IMR-90 (cell line): ENCODE measurements around the gene TMEM50B. TPM values are rescaled to one million over a fixed set of nuclear protein-coding genes. Genes with fewer than 3 reads are reported as not detected.

ENCODE experiments used
- ATAC-seq: fragments of 200-7000 bp; cut with Tn5 transposase; 2 replicates; pipeline ENCODE4 v1.9.1; 2020; ENCODE audit warnings: low read depth, mild to moderate bottlenecking, moderate library complexity
- BruUV-seq: library from RNA; stranded (reverse); fragments of 400-500 nt; replicated peaks from 2 replicates; lab custom pipeline; 2021; lab: Mats Ljungman, UMichigan
- CTCF ChIA-PET: fragments of 300-600 bp; formaldehyde crosslinking; extraction: SDS; loops from one replicate; lab custom pipeline; 2021; ENCODE audit warnings: antibody characterized with exemption; lab: Yijun Ruan, JAX
- POLR2A ChIA-PET: fragments of 300-600 bp; sonication (Branson Sonifier 250); formaldehyde crosslinking; loops from one replicate; lab custom pipeline; 2022; ENCODE audit warnings: antibody characterized with exemption; ENCODE audit not compliant: unreplicated experiment; lab: Charles Lee
- DNase-seq: peaks from one replicate; pipeline ENCODE4 v3.0.0; 2013
- H2AFZ ChIP-seq: replicated peaks from 2 replicates; pipeline ENCODE3; 2013; ENCODE audit warnings: low read length, mild to moderate bottlenecking; ENCODE audit not compliant: poor library complexity
- H2AK5ac ChIP-seq: 2 replicates; pipeline ENCODE4 v1.6.1; 2013; ENCODE audit warnings: low read depth, low read length, inconsistent platforms
- H2AK9ac ChIP-seq: replicated peaks from 2 replicates; pipeline ENCODE3; 2013; ENCODE audit warnings: mild to moderate bottlenecking, low read depth, low read length, moderate library complexity; ENCODE audit not compliant: poor library complexity
- H2BK120ac ChIP-seq: 2 replicates; pipeline ENCODE4 v1.6.1; 2013; ENCODE audit warnings: low read depth, low read length, inconsistent platforms
- H2BK15ac ChIP-seq: 3 replicates; pipeline ENCODE4 v1.6.1; 2013; ENCODE audit warnings: low read depth, low read length, inconsistent platforms
- H2BK20ac ChIP-seq: 2 replicates; pipeline ENCODE4 v1.6.1; 2013; ENCODE audit warnings: low read depth, mild to moderate bottlenecking, inconsistent platforms, low read length, moderate library complexity
- H2BK5ac ChIP-seq: 2 replicates; pipeline ENCODE4 v1.6.1; 2013; ENCODE audit warnings: mild to moderate bottlenecking, low read depth, low read length, inconsistent platforms; ENCODE audit not compliant: poor library complexity, severe bottlenecking
- H3K14ac ChIP-seq: replicated peaks from 2 replicates; pipeline ENCODE4 v1.6.1; 2013; ENCODE audit warnings: low read depth, low read length, inconsistent platforms
- H3K18ac ChIP-seq: 2 replicates; pipeline ENCODE4 v1.6.1; 2013; ENCODE audit warnings: low read depth, low read length, control low read depth
- H3K23ac ChIP-seq: 2 replicates; pipeline ENCODE4 v1.6.1; 2013; ENCODE audit warnings: low read depth, low read length, inconsistent platforms
- H3K27ac ChIP-seq: 2 replicates; pipeline ENCODE4 v1.5.1; 2013; ENCODE audit warnings: mild to moderate bottlenecking, control low read depth, low read length; ENCODE audit not compliant: insufficient read depth
- H3K27me3 ChIP-seq: 2 replicates; pipeline ENCODE4 v1.6.1; 2013; ENCODE audit warnings: low read length; ENCODE audit not compliant: control insufficient read depth, insufficient read depth
- H3K36me3 ChIP-seq: 2 replicates; pipeline ENCODE4 v1.6.1; 2013; ENCODE audit warnings: low read length, mixed read lengths; ENCODE audit not compliant: control insufficient read depth, insufficient read depth
- H3K4ac ChIP-seq: 2 replicates; pipeline ENCODE4 v1.6.1; 2013; ENCODE audit warnings: low read depth, low read length, inconsistent platforms
- H3K4me1 ChIP-seq: 2 replicates; pipeline ENCODE4 v1.6.1; 2013; ENCODE audit warnings: low read length, mixed read lengths; ENCODE audit not compliant: control insufficient read depth, insufficient read depth
- H3K4me2 ChIP-seq: 2 replicates; pipeline ENCODE4 v1.6.1; 2013; ENCODE audit warnings: low read depth, mild to moderate bottlenecking, control low read depth, low read length, moderate library complexity
- H3K4me3 ChIP-seq: 2 replicates; pipeline ENCODE4 v1.5.1; 2013; ENCODE audit warnings: low read depth, mild to moderate bottlenecking, control low read depth, low read length, moderate library complexity; ENCODE audit not compliant: insufficient read depth
- H3K56ac ChIP-seq: 2 replicates; pipeline ENCODE4 v1.6.1; 2013; ENCODE audit warnings: low read length, inconsistent platforms; ENCODE audit not compliant: insufficient read depth; ENCODE audit errors: extremely low read depth
- H3K79me1 ChIP-seq, 2 experiments: 2 replicates each; pipeline ENCODE4 v1.6.1; 2013; ENCODE audit warnings: low read length in 2 of 2, inconsistent platforms in 1 of 2, low read depth in 1 of 2
- H3K9ac ChIP-seq: 2 replicates; pipeline ENCODE4 v1.6.1; 2013; ENCODE audit warnings: low read depth, low read length, control low read depth
- H3K9me1 ChIP-seq: 2 replicates; pipeline ENCODE4 v1.6.1; 2013; ENCODE audit warnings: low read length, inconsistent platforms; ENCODE audit not compliant: insufficient read depth
- H3K9me3 ChIP-seq: 2 replicates; pipeline ENCODE4 v1.6.1; 2013; ENCODE audit warnings: low read length; ENCODE audit not compliant: control insufficient read depth, insufficient read depth
- H4K20me1 ChIP-seq: 2 replicates; pipeline ENCODE4 v1.6.1; 2013; ENCODE audit warnings: low read length, inconsistent platforms; ENCODE audit not compliant: insufficient read depth
- H4K5ac ChIP-seq: 2 replicates; pipeline ENCODE4 v1.6.1; 2013; ENCODE audit warnings: mild to moderate bottlenecking, low read depth, low read length, control low read depth
- H4K8ac ChIP-seq, 2 experiments: 2 replicates each; pipeline ENCODE4 v1.6.1; 2013; ENCODE audit warnings: low read depth in 2 of 2, low read length in 2 of 2, control low read depth in 1 of 2, inconsistent platforms in 1 of 2
- H4K91ac ChIP-seq: 2 replicates; pipeline ENCODE4 v1.6.1; 2013; ENCODE audit warnings: low read depth, low read length, inconsistent platforms; ENCODE audit not compliant: insufficient read depth
- CTCF ChIP-seq: conservative IDR thresholded peaks from 2 replicates; pipeline ENCODE4 v1.5.1; 2012; ENCODE audit warnings: mild to moderate bottlenecking, low read depth, low read length, improper control_type of control experiment
- ELK1 ChIP-seq: fragments of 150-350 bp; IDR thresholded peaks from 2 replicates; pipeline ENCODE4 v1.6.1; 2016; ENCODE audit warnings: low read depth, mild to moderate bottlenecking, low read length, moderate library complexity, borderline replicate concordance
- FOS ChIP-seq: fragments of 150-350 bp; IDR thresholded peaks from 2 replicates; pipeline ENCODE4 v1.6.1; 2016; ENCODE audit warnings: low read depth, low read length
- NFE2L2 ChIP-seq: fragments of 150-350 bp; IDR thresholded peaks from 2 replicates; pipeline ENCODE4 v1.6.1; 2016; ENCODE audit warnings: low read depth, mild to moderate bottlenecking, low read length
- WGBS, 2 experiments: methylation state at CpG; one replicate each; pipeline versions ENCODE4 v1.1.5 to v1.1.7; 2013; ENCODE audit warnings: missing lambda C conversion rate in 2 of 2; ENCODE audit not compliant: insufficient read length in 1 of 2; ENCODE audit errors: extremely low coverage in 2 of 2; 5-methylcytosine and 5-hydroxymethylcytosine counted together
- dilution Hi-C: fragments of 300-500 bp; cut with HindIII; formaldehyde crosslinking; loops from one replicate; pipeline ENCODE4 v1.14.3; 2018; ENCODE audit warnings: low sequenced_read_pairs; ENCODE audit not compliant: unreplicated experiment
- in situ Hi-C: fragments of 300-500 bp; cut with MboI; formaldehyde crosslinking; loops from 3 replicates; pipeline ENCODE4 v1.14.3; 2019; ENCODE audit warnings: low sequenced_read_pairs, inconsistent platforms, mixed read lengths
- intact Hi-C: fragments of 100-400 bp; cut with micrococcal nuclease; formaldehyde crosslinking; loops from 2 replicates; pipeline ENCODE4 v1.10.0; 2022
- polyA plus RNA-seq, 3 experiments: library from polyadenylated mRNA; depleted of rRNA; stranded (reverse); fragments of >200 nt; gene quantifications; 2 replicates each; pipeline ENCODE4 v1.2.3, GENCODE V29; 2012; ENCODE audit warnings: low replicate concordance in 1 of 3
- total RNA-seq: library from RNA; depleted of rRNA; stranded (reverse); fragments of >200 nt; gene quantifications from 2 replicates; pipeline ENCODE4 v1.2.3, GENCODE V29; 2012

Gene TMEM50B
- total and polyA plus RNA-seq, 2 of the 4 experiments (the other 2 are of a cell fraction), result 10.9 to 25.9 TPM

GRCh38 chr21:33414068-33414467 is 65.7 kb downstream of the TMEM50B start:
- Histone ChIP-seq H3K14ac (no peak overlapping the region), H2BK15ac (no peak overlapping the region), H3K23ac (no peak overlapping the region), H3K9me3 (no peaks in the 10 kb centered on the region), H3K9ac (no peak overlapping the region), H3K4me2 (no peak overlapping the region), H3K4me1 (peaks cover 6% of the 10 kb centered on the region), H3K56ac (no peak overlapping the region), H2AFZ (no peak overlapping the region), H3K18ac (no peak overlapping the region), H3K9me1 (peaks cover 17% of the 10 kb centered on the region), H4K91ac (no peak overlapping the region), H3K79me1 (peaks cover 43 to 66% of the 10 kb centered on the region in 2 experiments), H2AK5ac (no peak overlapping the region), H3K4me3 (no peak overlapping the region), H2BK20ac (no peak overlapping the region), H4K8ac (no peak overlapping the region), H3K27ac (no peak overlapping the region), H4K5ac (no peak overlapping the region), H3K4ac (no peak overlapping the region), H2BK120ac (no peak overlapping the region), H3K27me3 (no peaks in the 10 kb centered on the region), H4K20me1 (peaks cover 65% of the 10 kb centered on the region), H3K36me3 (peaks cover 28% of the 10 kb centered on the region), H2BK5ac (no peak overlapping the region), H2AK9ac (no peak overlapping the region)
- in situ Hi-C loops, result no loop called here
- POLR2A ChIA-PET, result no interaction called here
- no peak for DNase-seq
- BruUV-seq, result no TSS peak
- CTCF ChIA-PET, result no interaction called here
- no peak for TF ChIP-seq FOS
- no peak for TF ChIP-seq CTCF
- TF ChIP-seq NFE2L2, result no peak
- TF ChIP-seq ELK1, result no peak
- ATAC-seq, result no peak
- WGBS, 2 experiments, result 100% methylated on average over 5 of the region's 14 CpGs; no CpG with 5 or more reads in 1 of the 2 experiments
- intact Hi-C loops, result no loop called here
- dilution Hi-C loops, result no loop called here
